ENCODE data around the gene NCL. TPM values are rescaled to one million over a fixed set of nuclear protein-coding genes. Genes with fewer than 3 reads are reported as not detected.
"Not testable (repeated sequence)": the region's sequence is repeated elsewhere in the genome, so short reads cannot be mapped to it uniquely, and the experiment has no call there.

The NCL gene
- total RNA-seq, 1 experiment from 2014 or later, result 200 TPM

- peaks cover 11% of the 10 kb centered on the region; the same call in 1 of the 2 replicates for H3K9me3 ChIP-seq (ENCODE audit: low read length)
- no peak overlapping the region for H3K4me3 ChIP-seq (ENCODE audit: low read length)
- H2AFZ ChIP-seq (ENCODE audit: low read length), result no peak overlapping the region
- peaks cover 14% of the 10 kb centered on the region for H3K4me1 ChIP-seq (ENCODE audit: low read length)
- no peak overlapping the region for H3K9ac ChIP-seq (ENCODE audit: low read length)
- H3K79me2 ChIP-seq (ENCODE audit: low read length), result no peaks in the 10 kb centered on the region
- H3K4me2 ChIP-seq (ENCODE audit: low read depth, low read length, poor library complexity, severe bottlenecking), result no peak overlapping the region
- H3K27me3 ChIP-seq (ENCODE audit: low read length), result no peaks in the 10 kb centered on the region; the same call in 1 of the 2 replicates
- H3K9me2 ChIP-seq (replicated peaks; ENCODE audit: insufficient read depth, low read length), result no peaks in the 10 kb centered on the region
- no peak overlapping the region for H3K27ac ChIP-seq (ENCODE audit: low read length)
- no peaks in the 10 kb centered on the region for H3K36me3 ChIP-seq (ENCODE audit: insufficient read depth, low read length)
- no peaks in the 10 kb centered on the region for H4K20me1 ChIP-seq (ENCODE audit: insufficient read depth, low read depth, low read length)
- DNase-seq, result no peak
These were observed 53.0 kb downstream of the NCL start for GRCh38 chr2:231411237-231411636.

- H3K4me3 ChIP-seq (ENCODE audit: low read length), result no peak overlapping the region
- no peak overlapping the region for H2AFZ ChIP-seq (ENCODE audit: low read length)
- H3K9me3 ChIP-seq (ENCODE audit: low read length), result peaks cover 11% of the 10 kb centered on the region; the same call in 1 of the 2 replicates
- H4K20me1 ChIP-seq (ENCODE audit: insufficient read depth, low read depth, low read length), result no peaks in the 10 kb centered on the region
- H3K27me3 ChIP-seq (ENCODE audit: low read length), result no peaks in the 10 kb centered on the region; the same call in 1 of the 2 replicates
- H3K27ac ChIP-seq (ENCODE audit: low read length), result no peak overlapping the region
- H3K9me2 ChIP-seq (replicated peaks; ENCODE audit: insufficient read depth, low read length), result no peaks in the 10 kb centered on the region
- peak; percentile 62 for DNase-seq
- H3K9ac ChIP-seq (ENCODE audit: low read length), result no peak overlapping the region
- H3K4me2 ChIP-seq (ENCODE audit: low read depth, low read length, poor library complexity, severe bottlenecking), result no peak overlapping the region
- no peaks in the 10 kb centered on the region for H3K79me2 ChIP-seq (ENCODE audit: low read length)
- H3K4me1 ChIP-seq (ENCODE audit: low read length), result peaks cover 14% of the 10 kb centered on the region
- no peaks in the 10 kb centered on the region for H3K36me3 ChIP-seq (ENCODE audit: insufficient read depth, low read length)
These were observed 53.8 kb downstream of the NCL start for GRCh38 chr2:231410293-231411004.

- DNase-seq, result no peak
- no peaks in the 10 kb centered on the region for H4K20me1 ChIP-seq (ENCODE audit: insufficient read depth, low read depth, low read length)
- H3K79me2 ChIP-seq (ENCODE audit: low read length), result no peaks in the 10 kb centered on the region
- H3K4me3 ChIP-seq (ENCODE audit: low read length), result no peak overlapping the region
- no peaks in the 10 kb centered on the region for H3K36me3 ChIP-seq (ENCODE audit: insufficient read depth, low read length)
- no peak overlapping the region for H3K4me2 ChIP-seq (ENCODE audit: low read depth, low read length, poor library complexity, severe bottlenecking)
- H3K27ac ChIP-seq (ENCODE audit: low read length), result no peak overlapping the region
- H3K9me3 ChIP-seq (ENCODE audit: low read length), result peaks cover 11% of the 10 kb centered on the region; the same call in 1 of the 2 replicates
- H3K4me1 ChIP-seq (ENCODE audit: low read length), result peaks cover 9% of the 10 kb centered on the region
- no peaks in the 10 kb centered on the region; the same call in 1 of the 2 replicates for H3K27me3 ChIP-seq (ENCODE audit: low read length)
- H2AFZ ChIP-seq (ENCODE audit: low read length), result no peak overlapping the region
- no peak overlapping the region for H3K9ac ChIP-seq (ENCODE audit: low read length)
- H3K9me2 ChIP-seq (replicated peaks; ENCODE audit: insufficient read depth, low read length), result no peaks in the 10 kb centered on the region
These were observed 54.5 kb downstream of the NCL start for GRCh38 chr2:231409776-231410175.

GRCh38 chr2:231408304-231408703, 56.0 kb downstream of the NCL start:
- not testable (repeated sequence) for H3K9ac ChIP-seq (ENCODE audit: low read length); DNase-seq; H3K4me2 ChIP-seq (ENCODE audit: low read depth, low read length, poor library complexity, severe bottlenecking); H4K20me1 ChIP-seq (ENCODE audit: insufficient read depth, low read depth, low read length); H3K9me2 ChIP-seq (replicated peaks; ENCODE audit: insufficient read depth, low read length); H3K36me3 ChIP-seq (ENCODE audit: insufficient read depth, low read length); H3K4me1 ChIP-seq (ENCODE audit: low read length); H3K27ac ChIP-seq (ENCODE audit: low read length); H3K27me3 ChIP-seq (ENCODE audit: low read length); H2AFZ ChIP-seq (ENCODE audit: low read length); H3K4me3 ChIP-seq (ENCODE audit: low read length); H3K79me2 ChIP-seq (ENCODE audit: low read length)
- peaks cover 11% of the 10 kb centered on the region; the same call in 1 of the 2 replicates for H3K9me3 ChIP-seq (ENCODE audit: low read length)

GRCh38 chr2:231407686-231408085, 56.6 kb downstream of the NCL start:
- H3K4me1 ChIP-seq (ENCODE audit: low read length); H3K79me2 ChIP-seq (ENCODE audit: low read length); H3K27me3 ChIP-seq (ENCODE audit: low read length); H3K4me3 ChIP-seq (ENCODE audit: low read length); DNase-seq; H3K4me2 ChIP-seq (ENCODE audit: low read depth, low read length, poor library complexity, severe bottlenecking); H3K9ac ChIP-seq (ENCODE audit: low read length); H3K27ac ChIP-seq (ENCODE audit: low read length); H3K9me2 ChIP-seq (replicated peaks; ENCODE audit: insufficient read depth, low read length); H2AFZ ChIP-seq (ENCODE audit: low read length); H4K20me1 ChIP-seq (ENCODE audit: insufficient read depth, low read depth, low read length); H3K36me3 ChIP-seq (ENCODE audit: insufficient read depth, low read length): not testable (repeated sequence)
- H3K9me3 ChIP-seq (ENCODE audit: low read length), result peaks cover 11% of the 10 kb centered on the region; the same call in 1 of the 2 replicates

- not testable (repeated sequence) for H3K9ac ChIP-seq (ENCODE audit: low read length); H3K4me1 ChIP-seq (ENCODE audit: low read length); H3K79me2 ChIP-seq (ENCODE audit: low read length); H3K27me3 ChIP-seq (ENCODE audit: low read length); H2AFZ ChIP-seq (ENCODE audit: low read length); DNase-seq; H3K9me3 ChIP-seq (ENCODE audit: low read length); H3K27ac ChIP-seq (ENCODE audit: low read length); H3K4me2 ChIP-seq (ENCODE audit: low read depth, low read length, poor library complexity, severe bottlenecking); H3K9me2 ChIP-seq (replicated peaks; ENCODE audit: insufficient read depth, low read length); H3K4me3 ChIP-seq (ENCODE audit: low read length); H3K36me3 ChIP-seq (ENCODE audit: insufficient read depth, low read length); H4K20me1 ChIP-seq (ENCODE audit: insufficient read depth, low read depth, low read length)
These were observed 58.5 kb downstream of the NCL start for GRCh38 chr2:231405601-231406367.

- H4K20me1 ChIP-seq (ENCODE audit: insufficient read depth, low read depth, low read length); H3K79me2 ChIP-seq (ENCODE audit: low read length); H3K4me3 ChIP-seq (ENCODE audit: low read length); DNase-seq; H3K9ac ChIP-seq (ENCODE audit: low read length); H3K36me3 ChIP-seq (ENCODE audit: insufficient read depth, low read length); H3K9me2 ChIP-seq (replicated peaks; ENCODE audit: insufficient read depth, low read length); H3K9me3 ChIP-seq (ENCODE audit: low read length); H3K27me3 ChIP-seq (ENCODE audit: low read length); H2AFZ ChIP-seq (ENCODE audit: low read length); H3K4me1 ChIP-seq (ENCODE audit: low read length); H3K27ac ChIP-seq (ENCODE audit: low read length); H3K4me2 ChIP-seq (ENCODE audit: low read depth, low read length, poor library complexity, severe bottlenecking): not testable (repeated sequence)
These were observed 60.1 kb downstream of the NCL start for GRCh38 chr2:231404183-231404578.

Data from Karpas-422 (cell line).